H54 (cell line): Measurements from ENCODE around the gene CDKAL1.
"Not testable (repeated sequence)": the region's sequence is repeated elsewhere in the genome, so short reads cannot be mapped to it uniquely, and the experiment has no call there.

Experiments used
- DNase-seq: peaks from one replicate; pipeline ENCODE4 v3.0.0; 2011; ENCODE audit warnings: low spot score, mixed read lengths; ENCODE audit not compliant: insufficient read length
- FAIRE-seq: peaks from 3 replicates; lab custom pipeline; 2011; peaks lifted over from hg19 to GRCh38; lab: Jason Lieb, UNC
- POLR2A ChIP-seq: IDR thresholded peaks from 2 replicates; pipeline ENCODE4 v1.6.1; 2011; ENCODE audit warnings: low read depth, mild to moderate bottlenecking, low read length

The CDKAL1 gene

GRCh38 chr6:21050935-21051334, 516.7 kb downstream of the CDKAL1 start:
- FAIRE-seq (no peak), DNase-seq (no peak)
- TF ChIP-seq POLR2A, result no peak

- no peak for DNase-seq
- FAIRE-seq, result no peak
- TF ChIP-seq POLR2A, result no peak
Measured at GRCh38 chr6:21051777-21052176, 517.5 kb downstream of the CDKAL1 start.

DNA sequence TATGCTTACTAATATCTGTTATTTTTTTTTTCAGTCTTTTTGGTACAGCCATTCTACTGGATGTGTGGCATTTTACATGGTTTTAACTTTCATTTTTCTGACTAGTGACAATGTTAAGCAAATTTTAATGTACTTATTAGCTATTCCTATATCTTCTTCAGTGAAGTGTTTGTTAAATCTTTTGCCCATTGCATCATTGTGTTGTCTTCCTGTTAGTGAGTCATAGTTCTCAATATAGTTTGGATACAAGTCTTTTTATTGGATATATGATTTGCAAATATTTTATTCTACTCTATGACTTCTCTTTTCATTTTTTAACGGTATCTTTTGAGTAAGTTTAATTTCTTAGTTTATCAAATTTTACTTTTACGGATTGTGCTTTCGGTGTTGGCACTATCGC, 519.4 kb downstream of the CDKAL1 start:
- no peak for TF ChIP-seq POLR2A
- DNase-seq (no peak), FAIRE-seq (no peak)

- not testable (repeated sequence) for DNase-seq, FAIRE-seq
Measured at GRCh38 chr6:21055480-21055879, 521.2 kb downstream of the CDKAL1 start.

DNA sequence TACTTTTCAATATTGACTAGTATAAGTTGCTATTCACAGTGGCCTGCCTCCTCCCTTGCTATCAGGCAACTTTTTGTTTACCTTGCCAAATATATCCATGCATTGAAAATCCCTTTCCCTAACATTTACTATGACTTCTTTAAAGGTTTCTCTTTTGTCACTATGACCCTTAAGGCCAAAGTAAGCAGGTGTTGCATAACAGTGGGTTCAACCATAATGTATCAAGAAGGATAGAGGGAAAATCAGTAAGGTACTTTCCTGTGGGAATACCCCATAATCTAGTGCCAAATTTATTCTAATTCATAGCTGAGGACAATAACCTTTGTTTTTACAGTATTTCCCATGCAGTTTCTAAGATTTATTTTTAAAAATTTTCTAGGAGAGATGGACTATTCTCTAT, 527.6 kb downstream of the CDKAL1 start:
- FAIRE-seq, result no peak

GRCh38 chr6:21064756-21065340, 530.6 kb downstream of the CDKAL1 start:
- DNase-seq (no peak), FAIRE-seq (no peak)
- no peak for TF ChIP-seq POLR2A

More for the DNA sequence above, 527.6 kb downstream of the CDKAL1 start:
- TF ChIP-seq POLR2A, result no peak
- DNase-seq, result no peak

GRCh38 chr6:21067521-21067920, 533.3 kb downstream of the CDKAL1 start:
- DNase-seq (no peak), FAIRE-seq (no peak)
- TF ChIP-seq POLR2A, result no peak

- FAIRE-seq (no peak), DNase-seq (no peak)
- no peak for TF ChIP-seq POLR2A
Measured at GRCh38 chr6:21070620-21071019, 536.4 kb downstream of the CDKAL1 start.

- no peak for TF ChIP-seq POLR2A
- DNase-seq, result no peak
- FAIRE-seq, result no peak
Measured at GRCh38 chr6:21071780-21072468, 537.7 kb downstream of the CDKAL1 start.

- DNase-seq (no peak), FAIRE-seq (no peak)
- no peak for TF ChIP-seq POLR2A
Measured at GRCh38 chr6:21073318-21073839, 539.1 kb downstream of the CDKAL1 start.

- FAIRE-seq (no peak), DNase-seq (no peak)
- no peak for TF ChIP-seq POLR2A
Measured at GRCh38 chr6:21074484-21074883, 540.2 kb downstream of the CDKAL1 start.

GRCh38 chr6:21075986-21076385, 541.7 kb downstream of the CDKAL1 start:
- no peak for TF ChIP-seq POLR2A
- no peak for FAIRE-seq
- DNase-seq, result no peak

GRCh38 chr6:21078497-21078896, 544.2 kb downstream of the CDKAL1 start:
- FAIRE-seq (no peak), DNase-seq (no peak)
- no peak for TF ChIP-seq POLR2A

GRCh38 chr6:21079468-21080048, 545.3 kb downstream of the CDKAL1 start:
- FAIRE-seq, result no peak
- DNase-seq, result no peak
- no peak for TF ChIP-seq POLR2A

DNA sequence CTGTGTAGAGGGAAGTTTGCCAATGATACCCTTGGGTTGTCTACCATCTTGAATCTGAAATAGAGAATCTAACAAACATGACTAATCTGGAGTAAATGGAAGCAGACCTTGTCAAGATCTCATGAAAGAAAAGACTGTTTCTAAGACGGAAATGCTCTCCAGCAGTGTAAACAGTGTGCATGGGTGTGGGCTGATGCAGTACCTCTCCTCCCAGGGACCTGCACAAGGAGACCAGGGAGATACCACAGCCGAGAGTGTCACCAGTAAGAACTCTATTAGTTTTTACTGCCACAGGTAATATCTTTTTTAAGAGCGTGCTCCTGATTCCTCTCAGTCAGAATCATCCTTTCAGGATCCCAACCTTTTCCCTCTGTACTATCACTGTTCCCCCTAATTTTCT, 546.0 kb downstream of the CDKAL1 start:
- DNase-seq (no peak), FAIRE-seq (no peak)
- no peak for TF ChIP-seq POLR2A

- FAIRE-seq, result no peak
- TF ChIP-seq POLR2A, result no peak
- DNase-seq, result no peak
Measured at GRCh38 chr6:21082091-21082490, 547.8 kb downstream of the CDKAL1 start.
